Measurements from ENCODE around the gene LYSET.

DNA sequence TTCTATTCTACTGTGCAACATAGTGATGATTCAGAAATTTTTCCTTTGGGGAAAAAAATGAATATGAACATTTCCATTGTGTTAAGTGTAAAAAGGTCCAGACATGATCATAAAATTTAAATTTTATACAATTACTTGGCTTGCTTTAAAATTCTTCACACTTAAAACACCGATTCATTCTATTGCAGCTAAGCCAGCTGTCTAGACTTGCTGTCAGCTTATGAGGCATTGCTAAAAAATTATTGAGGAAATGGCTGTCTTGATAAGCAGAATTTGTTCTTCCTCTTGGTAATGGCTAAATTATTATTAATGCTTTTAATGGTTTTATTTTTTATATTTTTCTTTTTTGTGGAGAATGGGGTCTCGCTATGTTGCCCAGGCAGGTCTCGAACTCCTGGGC is 1.8 kb downstream of the LYSET start:
- TF ChIP-seq CTCF (conservative IDR thresholded peaks at IDR 0.05; ENCODE audit: low read depth, low read length) = no peak
- no peak for TF ChIP-seq POLR2A (IDR thresholded peaks at IDR 0.05; ENCODE audit: low read depth, low read length)
- TF ChIP-seq FOS (IDR thresholded peaks at IDR 0.05; ENCODE audit: low read depth, low read length) = no peak
- TF ChIP-seq RFX5 (IDR thresholded peaks at IDR 0.05; ENCODE audit: low read depth, low read length) = no peak
- no peak for TF ChIP-seq BHLHE40 (IDR thresholded peaks at IDR 0.05; ENCODE audit: low read depth, low read length)
- no peak for TF ChIP-seq CEBPB (IDR thresholded peaks at IDR 0.05; ENCODE audit: low read depth, low read length)
- TF ChIP-seq RAD21 (IDR thresholded peaks at IDR 0.05; ENCODE audit: low read length) = no peak

All from IMR-90 (cell line).